Retinal pigment epithelial cell (primary cell): ENCODE measurements around the gene SCN1A.

Experiments used
- DNase-seq: peaks from one replicate; pipeline ENCODE4 v3.0.0-alpha.2; 2010; ENCODE audit warnings: low read depth
- H3K4me3 ChIP-seq: 2 replicates; pipeline ENCODE4 v1.5.1; 2011; ENCODE audit warnings: mild to moderate bottlenecking, low read length, control low read depth, moderate library complexity
- CTCF ChIP-seq: conservative IDR thresholded peaks from 2 replicates; pipeline ENCODE4 v1.5.1; 2011; ENCODE audit warnings: low read depth, low read length, control low read depth, inconsistent platforms

Gene SCN1A

GRCh38 chr2:166042356-166042755, 85.5 kb downstream of the SCN1A start:
- no peak for DNase-seq
- H3K4me3 ChIP-seq, result no peak overlapping the region
- no peak for TF ChIP-seq CTCF

GRCh38 chr2:166041613-166042012, 86.2 kb downstream of the SCN1A start:
- H3K4me3 ChIP-seq, result no peak overlapping the region
- no peak for TF ChIP-seq CTCF
- no peak for DNase-seq

- no peak for DNase-seq
- no peak overlapping the region for H3K4me3 ChIP-seq
- TF ChIP-seq CTCF, result no peak
Observed at GRCh38 chr2:166032361-166032760, 95.5 kb downstream of the SCN1A start.

- H3K4me3 ChIP-seq, result no peak overlapping the region
- no peak for DNase-seq
- no peak for TF ChIP-seq CTCF
Observed at GRCh38 chr2:166031054-166031453, 96.8 kb downstream of the SCN1A start.

- TF ChIP-seq CTCF, result no peak
- no peak overlapping the region for H3K4me3 ChIP-seq
- no peak for DNase-seq
Observed at GRCh38 chr2:166025313-166025712, 102.5 kb downstream of the SCN1A start.

GRCh38 chr2:166017208-166017607, 110.6 kb downstream of the SCN1A start:
- H3K4me3 ChIP-seq, result no peak overlapping the region
- no peak for DNase-seq
- TF ChIP-seq CTCF, result no peak

- TF ChIP-seq CTCF, result no peak
- no peak for DNase-seq
- H3K4me3 ChIP-seq, result no peak overlapping the region
Observed at GRCh38 chr2:166013878-166014277, 113.9 kb downstream of the SCN1A start.
